WTC11 (cell line): ENCODE measurements around the gene CEP104. TPM values are rescaled to one million over a fixed set of nuclear protein-coding genes. Genes with fewer than 3 reads are reported as not detected.
A peak's percentile ranks its signal among the peaks of the same experiment; 100 is the strongest.

ENCODE experiments used
- ATAC-seq: fragments of 200-7000 bp; cut with Tn5 transposase; 2 replicates; pipeline ENCODE4 v1.10.0; 2021; ENCODE audit warnings: mild to moderate bottlenecking, moderate library complexity
- CTCF ChIA-PET: fragments of 300-600 bp; sonication (Branson Sonifier 250); formaldehyde crosslinking; loops from one replicate; lab custom pipeline; 2021; ENCODE audit warnings: antibody characterized with exemption; lab: Charles Lee
- POLR2A ChIA-PET: fragments of 350-600 bp; sonication (Branson Sonifier 250); formaldehyde crosslinking; loops from one replicate; lab custom pipeline; 2021; ENCODE audit warnings: antibody characterized with exemption; lab: Charles Lee
- DNase-seq: peaks from one replicate; pipeline ENCODE4 v3.0.0; 2021; ENCODE audit warnings: low spot score
- H3K27ac Mint-ChIP-seq: 2 replicates; pipeline ENCODE4 v1.8.0; 2021; ENCODE audit warnings: mixed read lengths
- H3K27me3 Mint-ChIP-seq: 2 replicates; pipeline ENCODE4 v1.8.0; 2021; ENCODE audit warnings: low read depth, mild to moderate bottlenecking, moderate library complexity, mixed read lengths
- H3K36me3 Mint-ChIP-seq: 2 replicates; pipeline ENCODE4 v1.8.0; 2021; ENCODE audit warnings: mixed read lengths
- H3K4me1 Mint-ChIP-seq: 2 replicates; pipeline ENCODE4 v1.8.0; 2022; ENCODE audit warnings: mixed read lengths
- H3K4me3 Mint-ChIP-seq: 2 replicates; pipeline ENCODE4 v1.8.0; 2021; ENCODE audit warnings: mild to moderate bottlenecking, moderate library complexity, mixed read lengths
- H3K9me3 Mint-ChIP-seq: 2 replicates; pipeline ENCODE4 v1.8.0; 2021; ENCODE audit warnings: mixed read lengths
- AR ChIP-seq: fragments of 250-450 bp; sonication (Bioruptor Pico); IDR thresholded peaks from 2 replicates; pipeline ENCODE4 v1.9.0; 2021; ENCODE audit warnings: mild to moderate bottlenecking
- CBFB ChIP-seq: sonication (generic); formaldehyde crosslinking; IDR thresholded peaks from 2 replicates; pipeline ENCODE4 v1.8.1; 2022; ENCODE audit warnings: mild to moderate bottlenecking, low read depth, missing genetic modification reagents
- CREM ChIP-seq: sonication (generic); formaldehyde crosslinking; IDR thresholded peaks from 2 replicates; pipeline ENCODE4 v1.8.1; 2022; ENCODE audit warnings: mild to moderate bottlenecking, missing genetic modification reagents, moderate library complexity
- ELF4 ChIP-seq: sonication (generic); formaldehyde crosslinking; IDR thresholded peaks from 2 replicates; pipeline ENCODE4 v1.8.1; 2022; ENCODE audit warnings: low read depth, mild to moderate bottlenecking, moderate library complexity, missing genetic modification reagents
- FOXK1 ChIP-seq: sonication (generic); formaldehyde crosslinking; IDR thresholded peaks from 2 replicates; pipeline ENCODE4 v1.8.0; 2022; ENCODE audit warnings: mild to moderate bottlenecking, moderate library complexity, missing genetic modification reagents
- FOXP1 ChIP-seq: sonication (generic); formaldehyde crosslinking; IDR thresholded peaks from 2 replicates; pipeline ENCODE4 v1.8.0; 2022; ENCODE audit warnings: missing genetic modification reagents, mild to moderate bottlenecking, moderate library complexity, borderline replicate concordance
- KAT7 ChIP-seq: sonication (generic); formaldehyde crosslinking; IDR thresholded peaks from 2 replicates; pipeline ENCODE4 v1.8.1; 2023; ENCODE audit warnings: missing genetic modification reagents, mild to moderate bottlenecking, borderline replicate concordance
- NFE2L1 ChIP-seq: sonication (generic); formaldehyde crosslinking; IDR thresholded peaks from 2 replicates; pipeline ENCODE4 v1.8.1; 2023; ENCODE audit warnings: missing genetic modification reagents
- NFYB ChIP-seq: sonication (generic); formaldehyde crosslinking; conservative IDR thresholded peaks from 2 replicates; pipeline ENCODE4 v1.8.0; 2022; ENCODE audit warnings: low read depth, missing genetic modification reagents
- OVOL2 ChIP-seq: fragments of 250-450 bp; sonication (Bioruptor Pico); IDR thresholded peaks from 2 replicates; pipeline ENCODE4 v1.9.0; 2021; ENCODE audit warnings: mild to moderate bottlenecking, borderline replicate concordance
- ZNF219 ChIP-seq: sonication (generic); formaldehyde crosslinking; IDR thresholded peaks from 2 replicates; pipeline ENCODE4 v1.8.0; 2023; ENCODE audit warnings: missing genetic modification reagents, mild to moderate bottlenecking, borderline replicate concordance
- ZNF263 ChIP-seq: sonication (generic); formaldehyde crosslinking; IDR thresholded peaks from 2 replicates; pipeline ENCODE4 v1.8.1; 2022; ENCODE audit warnings: low read depth, mild to moderate bottlenecking, moderate library complexity, missing genetic modification reagents
- total RNA-seq: library from RNA; stranded (reverse); gene quantifications from 3 replicates; pipeline ENCODE4 v1.2.3, GENCODE V29; 2021
- TF ChIP-seq, protein P1 (sequence below): fragments of 250-450 bp; sonication (Bioruptor Pico); IDR thresholded peaks from 2 replicates; pipeline ENCODE4 v1.9.0; 2021; ENCODE audit warnings: mild to moderate bottlenecking
- TF ChIP-seq, protein P2 (sequence below): sonication (generic); formaldehyde crosslinking; conservative IDR thresholded peaks from 2 replicates; pipeline ENCODE4 v1.8.1; 2022; ENCODE audit warnings: mild to moderate bottlenecking, missing genetic modification reagents
- TF ChIP-seq, protein P3 (sequence below): sonication (generic); formaldehyde crosslinking; IDR thresholded peaks from 2 replicates; pipeline ENCODE4 v1.8.1; 2022; ENCODE audit warnings: mild to moderate bottlenecking, moderate library complexity, missing genetic modification reagents

Gene CEP104
- total RNA-seq, 1 experiment from 2014 or later, result 38.0 TPM

DNA sequence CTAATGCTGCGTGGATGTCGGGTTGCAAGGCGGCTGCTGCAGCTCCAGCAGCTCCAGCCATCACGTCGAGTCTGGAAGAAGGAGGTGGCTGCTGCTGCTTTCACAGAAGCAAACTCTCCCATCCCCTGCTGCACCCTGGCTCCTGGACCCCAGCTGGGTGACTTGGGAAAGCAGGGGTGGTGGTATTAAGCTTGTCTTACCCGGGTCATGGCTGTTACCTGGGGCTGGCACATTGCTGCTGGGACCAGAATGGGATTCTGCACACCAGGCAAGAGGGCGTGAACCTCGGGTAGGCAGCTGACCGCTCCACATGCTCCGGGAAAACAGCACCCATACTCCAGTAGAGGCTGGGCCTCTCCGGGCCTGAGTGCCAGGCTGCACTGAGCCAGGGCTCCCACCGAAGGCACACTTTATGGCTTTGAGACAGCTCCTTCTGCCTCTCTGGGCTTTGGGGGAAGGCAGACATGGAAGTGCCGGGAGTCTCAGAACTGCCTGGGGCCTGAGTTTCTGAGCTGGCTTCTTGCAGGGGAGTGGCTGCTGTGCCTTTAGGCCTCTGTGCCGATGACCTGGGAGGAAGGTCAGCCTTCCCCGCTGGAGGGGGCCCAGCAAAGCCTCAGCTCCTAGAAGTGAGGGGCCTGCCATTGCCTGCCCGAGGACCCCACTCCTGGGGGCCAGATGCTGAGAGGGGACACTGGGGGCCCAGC is 83.3 kb downstream of the CEP104 start:
- TF ChIP-seq NFYB (no peak), CBFB (CRISPR knock-in tag) (no peak), AR (CRISPR knock-in tag) (no peak), ZNF219 (CRISPR knock-in tag) (no peak), OVOL2 (CRISPR knock-in tag) (no peak), ZNF263 (no peak), FOXK1 (CRISPR knock-in tag) (no peak), ELF4 (CRISPR knock-in tag) (no peak), NFE2L1 (CRISPR knock-in tag) (no peak), FOXP1 (CRISPR knock-in tag) (no peak), KAT7 (CRISPR knock-in tag) (no peak)
- TF ChIP-seq, protein P1, sequence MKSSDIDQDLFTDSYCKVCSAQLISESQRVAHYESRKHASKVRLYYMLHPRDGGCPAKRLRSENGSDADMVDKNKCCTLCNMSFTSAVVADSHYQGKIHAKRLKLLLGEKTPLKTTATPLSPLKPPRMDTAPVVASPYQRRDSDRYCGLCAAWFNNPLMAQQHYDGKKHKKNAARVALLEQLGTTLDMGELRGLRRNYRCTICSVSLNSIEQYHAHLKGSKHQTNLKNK (CRISPR knock-in tag), result no peak
- TF ChIP-seq, protein P2, sequence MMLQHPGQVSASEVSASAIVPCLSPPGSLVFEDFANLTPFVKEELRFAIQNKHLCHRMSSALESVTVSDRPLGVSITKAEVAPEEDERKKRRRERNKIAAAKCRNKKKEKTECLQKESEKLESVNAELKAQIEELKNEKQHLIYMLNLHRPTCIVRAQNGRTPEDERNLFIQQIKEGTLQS (CRISPR knock-in tag), result no peak
- TF ChIP-seq, protein P3, sequence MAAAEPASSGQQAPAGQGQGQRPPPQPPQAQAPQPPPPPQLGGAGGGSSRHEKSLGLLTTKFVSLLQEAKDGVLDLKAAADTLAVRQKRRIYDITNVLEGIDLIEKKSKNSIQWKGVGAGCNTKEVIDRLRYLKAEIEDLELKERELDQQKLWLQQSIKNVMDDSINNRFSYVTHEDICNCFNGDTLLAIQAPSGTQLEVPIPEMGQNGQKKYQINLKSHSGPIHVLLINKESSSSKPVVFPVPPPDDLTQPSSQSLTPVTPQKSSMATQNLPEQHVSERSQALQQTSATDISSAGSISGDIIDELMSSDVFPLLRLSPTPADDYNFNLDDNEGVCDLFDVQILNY, result no peak
- TF ChIP-seq, all 79 proteins: peak for 0
- Mint-ChIP-seq H3K4me3 (peak overlapping the region; percentile 57), H3K4me1 (peaks cover 23% of the 10 kb centered on the region), H3K27me3 (no peaks in the 10 kb centered on the region; the same call in none of the 2 replicates), H3K27ac (no peak overlapping the region), H3K36me3 (no peaks in the 10 kb centered on the region), H3K9me3 (no peaks in the 10 kb centered on the region)
- CTCF ChIA-PET, result interaction anchor here (0.9 to 1.5 kb wide), 5 partner anchors 12 to 417 kb away, joined by 3 to 5 read pairs (median 3); no protein-coding TSS in a partner anchor
- ATAC-seq, result no peak
- DNase-seq, result no peak
- POLR2A ChIA-PET, result no interaction called here

GRCh38 chr1:3772715-3773571 is 84.1 kb downstream of the CEP104 start, which contains the start of gene SMIM1:
Gene SMIM1 (plus strand): TSS chr1:3772749. CDS start chr1:3775374, 2,625 bp downstream.
- Mint-ChIP-seq H3K36me3 (no peaks in the 10 kb centered on the region), H3K27ac (no peak within 1 kb of the TSS), H3K4me1 (peaks cover 23% of the 10 kb centered on the region), H3K27me3 (no peaks in the 10 kb centered on the region; the same call in none of the 2 replicates), H3K9me3 (no peaks in the 10 kb centered on the region), H3K4me3 (peak within 1 kb of the TSS; percentile 64)
- DNase-seq (no peak), ATAC-seq (peak; percentile 0; the same call in 1 of the 2 replicates)
- POLR2A ChIA-PET, result no interaction called here
- TF ChIP-seq CREM (CRISPR knock-in tag) (0 out of 2 replicates have a peak, but pooled peaks have one; percentile 30), ZNF219 (CRISPR knock-in tag) (no peak)
- CTCF ChIA-PET, result interaction anchor here (0.9 to 1.5 kb wide), 4 partner anchors 12 to 55 kb away, joined by 3 to 5 read pairs (median 3); no protein-coding TSS in a partner anchor
